SK-N-SH treated with all-trans-retinoic acid at 6 μM for 48 hours (cell line): ENCODE results near the gene EIF2B5.
A peak's percentile ranks its signal among the peaks of the same experiment; 100 is the strongest.

Experiments used
- ATAC-seq: fragments of 200-7000 bp; cut with Tn5 transposase; 3 replicates; pipeline ENCODE4 v1.9.1; 2020; ENCODE audit warnings: mild to moderate bottlenecking, moderate library complexity
- ARNTL ChIP-seq: fragments of 450-650 bp; formaldehyde crosslinking; IDR thresholded peaks from 2 replicates; pipeline ENCODE4 v1.5.0; 2020; ENCODE audit warnings: low read depth, mild to moderate bottlenecking, moderate library complexity, borderline replicate concordance
- BACH2 ChIP-seq: fragments of 250-450 bp; sonication (Bioruptor Pico); IDR thresholded peaks from 2 replicates; pipeline ENCODE4 v1.9.0; 2021; ENCODE audit warnings: mild to moderate bottlenecking, borderline replicate concordance
- CREB5 ChIP-seq: fragments of 250-450 bp; sonication (Bioruptor Pico); IDR thresholded peaks from 2 replicates; pipeline ENCODE4 v1.5.1; 2020; ENCODE audit warnings: low read depth, mild to moderate bottlenecking, moderate library complexity
- CSDC2 ChIP-seq: fragments of 250-450 bp; sonication (Bioruptor Pico); IDR thresholded peaks from 2 replicates; pipeline ENCODE4 v1.5.0; 2020; ENCODE audit warnings: mild to moderate bottlenecking, moderate library complexity
- CSRNP3 ChIP-seq: fragments of 250-450 bp; sonication (Bioruptor Pico); IDR thresholded peaks from 2 replicates; pipeline ENCODE4 v1.5.1; 2021; ENCODE audit warnings: mild to moderate bottlenecking, moderate library complexity
- ESRRG ChIP-seq: fragments of 250-450 bp; sonication (Bioruptor Pico); IDR thresholded peaks from 2 replicates; pipeline ENCODE4 v1.6.1; 2021; ENCODE audit warnings: mild to moderate bottlenecking
- ISL1 ChIP-seq: fragments of 250-450 bp; sonication (Bioruptor Pico); IDR thresholded peaks from 2 replicates; pipeline ENCODE4 v2.1.2; 2022; ENCODE audit warnings: mild to moderate bottlenecking, moderate library complexity
- OSR1 ChIP-seq: fragments of 250-450 bp; sonication (Bioruptor Pico); IDR thresholded peaks from 2 replicates; pipeline ENCODE4 v1.8.0; 2022; ENCODE audit warnings: moderate library complexity, mild to moderate bottlenecking, inconsistent platforms
- POU6F1 ChIP-seq: fragments of 250-450 bp; sonication (Bioruptor Pico); IDR thresholded peaks from 2 replicates; pipeline ENCODE4 v1.8.0; 2021; ENCODE audit warnings: low read depth, mild to moderate bottlenecking, moderate library complexity, borderline replicate concordance
- PPARA ChIP-seq: fragments of 250-450 bp; sonication (Bioruptor Pico); IDR thresholded peaks from 2 replicates; pipeline ENCODE4 v1.5.0; 2020; ENCODE audit warnings: mild to moderate bottlenecking, borderline replicate concordance
- RARB ChIP-seq: fragments of 250-450 bp; sonication (Bioruptor Pico); IDR thresholded peaks from 2 replicates; pipeline ENCODE4 v1.8.0; 2021; ENCODE audit warnings: mild to moderate bottlenecking, moderate library complexity
- SNAI2 ChIP-seq: fragments of 250-450 bp; sonication (Bioruptor Pico); IDR thresholded peaks from 2 replicates; pipeline ENCODE4 v1.5.0; 2020; ENCODE audit warnings: mild to moderate bottlenecking, moderate library complexity
- TCF4 ChIP-seq: fragments of 250-450 bp; sonication (Bioruptor Pico); IDR thresholded peaks from 2 replicates; pipeline ENCODE4 v1.8.0; 2021; ENCODE audit warnings: mild to moderate bottlenecking, moderate library complexity, borderline replicate concordance
- TOX ChIP-seq: fragments of 250-450 bp; sonication (Bioruptor Pico); IDR thresholded peaks from 2 replicates; pipeline ENCODE4 v1.8.0; 2021; ENCODE audit warnings: mild to moderate bottlenecking, moderate library complexity, borderline replicate concordance
- ZC3H10 ChIP-seq: fragments of 250-450 bp; sonication (Bioruptor Pico); IDR thresholded peaks from 2 replicates; pipeline ENCODE4 v1.5.1; 2021; ENCODE audit warnings: mild to moderate bottlenecking, moderate library complexity
- ZFP3 ChIP-seq: fragments of 250-450 bp; sonication (Bioruptor Pico); IDR thresholded peaks from 2 replicates; pipeline ENCODE4 v1.5.0; 2020; ENCODE audit warnings: mild to moderate bottlenecking, moderate library complexity
- ZFP30 ChIP-seq: fragments of 450-650 bp; formaldehyde crosslinking; IDR thresholded peaks from 2 replicates; pipeline ENCODE4 v1.5.0; 2022; ENCODE audit warnings: mild to moderate bottlenecking, moderate library complexity
- ZNF565 ChIP-seq: fragments of 450-650 bp; formaldehyde crosslinking; conservative IDR thresholded peaks from 2 replicates; pipeline ENCODE4 v1.5.0; 2020; ENCODE audit warnings: low read depth, mild to moderate bottlenecking, moderate library complexity
- ZNF70 ChIP-seq: fragments of 450-650 bp; formaldehyde crosslinking; IDR thresholded peaks from 2 replicates; pipeline ENCODE4 v1.5.0; 2020; ENCODE audit warnings: mild to moderate bottlenecking, moderate library complexity
- ZNF8 ChIP-seq: fragments of 450-650 bp; formaldehyde crosslinking; IDR thresholded peaks from 2 replicates; pipeline ENCODE4 v1.5.0; 2020; ENCODE audit warnings: mild to moderate bottlenecking, moderate library complexity
- TF ChIP-seq, protein P1 (sequence below): fragments of 250-450 bp; sonication (Bioruptor Pico); IDR thresholded peaks from 2 replicates; pipeline ENCODE4 v1.5.0; 2020; ENCODE audit warnings: mild to moderate bottlenecking, moderate library complexity

Gene EIF2B5

DNA sequence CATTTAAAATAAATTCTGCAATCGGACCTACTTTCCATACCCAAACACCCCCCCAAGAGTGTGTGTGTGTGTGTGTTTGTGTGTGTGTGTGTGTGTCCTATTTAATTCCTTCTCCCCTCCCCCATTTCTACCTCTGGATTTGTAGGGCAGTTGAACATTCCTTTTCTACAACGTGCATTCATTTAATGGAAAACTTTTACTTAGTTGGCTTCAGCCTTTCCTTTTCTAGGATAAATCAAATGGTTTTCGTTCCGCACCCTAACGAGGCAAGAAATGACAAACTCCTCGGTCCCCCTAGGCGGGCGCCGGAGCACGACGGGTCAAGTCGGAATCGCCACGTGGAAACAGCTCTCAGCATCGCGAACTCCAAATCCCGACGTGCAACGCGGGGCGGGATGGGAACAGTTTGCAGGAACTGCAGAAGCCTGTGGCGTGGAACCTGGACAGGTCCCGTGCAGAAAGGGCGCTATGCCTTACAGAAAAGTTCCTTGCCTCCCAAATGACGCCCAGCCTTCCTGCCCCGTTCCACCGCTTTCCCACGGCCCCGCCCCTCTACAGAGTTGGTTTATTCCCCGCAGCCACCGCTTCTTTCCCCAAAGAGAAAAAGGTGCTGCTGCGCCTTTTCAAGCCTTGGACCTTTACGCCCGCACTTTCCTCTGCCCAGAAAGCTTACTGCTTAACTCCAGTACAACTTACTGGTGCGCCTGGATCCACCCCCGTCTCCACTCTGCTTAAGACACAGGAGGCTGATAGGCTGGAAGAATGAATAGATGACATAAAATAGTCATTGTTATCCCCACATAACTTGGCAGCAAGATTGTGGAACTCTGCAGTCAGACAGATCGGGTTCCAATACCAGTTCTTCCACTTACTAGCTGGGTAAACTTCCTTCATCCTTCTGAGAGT is 1.1 kb upstream of the EIF2B5 start:
- TF ChIP-seq CSRNP3 (CRISPR knock-in tag) (no peak), OSR1 (CRISPR knock-in tag) (no peak), ARNTL (CRISPR knock-in tag) (no peak), TCF4 (CRISPR knock-in tag) (no peak), SNAI2 (CRISPR knock-in tag) (no peak), RARB (CRISPR knock-in tag) (no peak), CREB5 (no peak), PPARA (no peak), ZFP3 (CRISPR knock-in tag) (no peak), ZFP30 (CRISPR knock-in tag) (no peak), ZNF565 (no peak), ZNF8 (no peak)
- TF ChIP-seq, protein P1, sequence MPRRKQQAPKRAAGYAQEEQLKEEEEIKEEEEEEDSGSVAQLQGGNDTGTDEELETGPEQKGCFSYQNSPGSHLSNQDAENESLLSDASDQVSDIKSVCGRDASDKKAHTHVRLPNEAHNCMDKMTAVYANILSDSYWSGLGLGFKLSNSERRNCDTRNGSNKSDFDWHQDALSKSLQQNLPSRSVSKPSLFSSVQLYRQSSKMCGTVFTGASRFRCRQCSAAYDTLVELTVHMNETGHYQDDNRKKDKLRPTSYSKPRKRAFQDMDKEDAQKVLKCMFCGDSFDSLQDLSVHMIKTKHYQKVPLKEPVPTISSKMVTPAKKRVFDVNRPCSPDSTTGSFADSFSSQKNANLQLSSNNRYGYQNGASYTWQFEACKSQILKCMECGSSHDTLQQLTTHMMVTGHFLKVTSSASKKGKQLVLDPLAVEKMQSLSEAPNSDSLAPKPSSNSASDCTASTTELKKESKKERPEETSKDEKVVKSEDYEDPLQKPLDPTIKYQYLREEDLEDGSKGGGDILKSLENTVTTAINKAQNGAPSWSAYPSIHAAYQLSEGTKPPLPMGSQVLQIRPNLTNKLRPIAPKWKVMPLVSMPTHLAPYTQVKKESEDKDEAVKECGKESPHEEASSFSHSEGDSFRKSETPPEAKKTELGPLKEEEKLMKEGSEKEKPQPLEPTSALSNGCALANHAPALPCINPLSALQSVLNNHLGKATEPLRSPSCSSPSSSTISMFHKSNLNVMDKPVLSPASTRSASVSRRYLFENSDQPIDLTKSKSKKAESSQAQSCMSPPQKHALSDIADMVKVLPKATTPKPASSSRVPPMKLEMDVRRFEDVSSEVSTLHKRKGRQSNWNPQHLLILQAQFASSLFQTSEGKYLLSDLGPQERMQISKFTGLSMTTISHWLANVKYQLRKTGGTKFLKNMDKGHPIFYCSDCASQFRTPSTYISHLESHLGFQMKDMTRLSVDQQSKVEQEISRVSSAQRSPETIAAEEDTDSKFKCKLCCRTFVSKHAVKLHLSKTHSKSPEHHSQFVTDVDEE (CRISPR knock-in tag), result no peak
- TF ChIP-seq, all 23 proteins: peak for 0
- peak; percentile 84 for ATAC-seq

GRCh38 chr3:184134746-184135148 is 411 bp upstream of the EIF2B5 start:
- peak; percentile 34 for ATAC-seq
- TF ChIP-seq ESRRG (CRISPR knock-in tag), result no peak
- no peak for TF ChIP-seq RARB (CRISPR knock-in tag)
- TF ChIP-seq TOX (CRISPR knock-in tag), result no peak
- TF ChIP-seq, protein P1 (CRISPR knock-in tag), result no peak
- TF ChIP-seq ISL1 (CRISPR knock-in tag), result no peak
- TF ChIP-seq ZNF70, result no peak
- no peak for TF ChIP-seq ARNTL (CRISPR knock-in tag)
- no peak for TF ChIP-seq PPARA
- no peak for TF ChIP-seq ZFP30 (CRISPR knock-in tag)
- no peak for TF ChIP-seq CSDC2 (CRISPR knock-in tag)
- no peak for TF ChIP-seq ZFP3 (CRISPR knock-in tag)
- TF ChIP-seq SNAI2 (CRISPR knock-in tag), result no peak
- TF ChIP-seq BACH2, result no peak
- TF ChIP-seq OSR1 (CRISPR knock-in tag), result no peak
- TF ChIP-seq ZNF8, result no peak
- TF ChIP-seq POU6F1 (CRISPR knock-in tag), result no peak
- no peak for TF ChIP-seq ZC3H10 (CRISPR knock-in tag)
- no peak for TF ChIP-seq TCF4 (CRISPR knock-in tag)
